GM19467 (cell line): ENCODE data around the gene DAZL.
A peak's percentile ranks its signal among the peaks of the same experiment; 100 is the strongest.

Experiments
- ATAC-seq: cut with Tn5 transposase; IDR thresholded peaks from one replicate; pipeline ENCODE4 v1.9.1; 2021; ENCODE audit warnings: mild to moderate bottlenecking, moderate library complexity; ENCODE audit not compliant: unreplicated experiment

The DAZL gene

DNA sequence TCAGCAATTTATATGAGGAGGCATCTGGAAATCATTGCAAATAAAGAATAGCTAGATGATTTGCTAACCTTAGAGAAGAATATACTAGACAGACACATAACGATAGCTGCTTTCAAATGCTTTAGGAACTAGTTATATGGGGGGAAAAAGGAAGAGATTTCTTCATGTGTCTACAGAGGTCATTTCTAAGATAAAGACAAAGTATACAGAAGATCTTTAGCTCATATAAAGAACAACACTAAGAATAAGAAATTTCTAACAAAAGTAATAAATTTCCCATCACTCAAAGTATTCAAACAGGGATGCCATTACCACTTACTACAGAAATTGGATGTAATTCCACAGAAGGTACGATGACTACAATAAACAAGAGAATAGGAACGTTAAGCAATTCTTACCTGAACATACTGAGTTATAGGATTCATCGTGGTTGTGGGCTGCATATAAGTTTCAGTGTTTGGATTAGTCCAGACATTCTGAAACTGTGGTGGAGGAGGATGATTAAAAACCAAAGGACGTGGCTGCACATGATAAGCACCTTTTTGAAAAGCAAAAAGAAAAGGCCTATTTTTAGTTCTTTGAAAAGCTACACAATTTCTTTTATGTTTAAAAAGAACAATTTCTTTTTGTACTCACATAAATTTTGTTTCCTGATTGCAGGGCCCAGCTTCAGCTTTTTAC is 8.7 kb downstream of the DAZL start:
- ATAC-seq, result no peak

DNA sequence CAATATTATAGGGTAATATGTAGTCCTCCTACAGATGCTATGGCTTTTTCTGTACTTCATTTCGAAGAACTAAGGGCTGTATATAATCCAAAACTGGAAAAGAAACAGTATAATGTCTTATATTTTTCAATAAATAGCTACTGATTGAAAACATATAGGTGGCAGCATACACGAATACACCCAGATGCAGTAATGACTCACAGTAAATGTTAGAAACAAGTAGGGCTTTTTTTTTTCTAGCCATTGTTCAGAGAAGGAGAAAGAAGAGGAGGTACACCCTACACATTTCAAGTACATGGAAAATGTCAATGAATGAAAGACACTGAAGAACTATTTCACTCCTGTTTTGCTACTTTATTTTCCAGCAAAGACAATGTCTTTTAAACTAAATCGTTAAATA is 9.4 kb downstream of the DAZL start:
- ATAC-seq, result no peak

DNA sequence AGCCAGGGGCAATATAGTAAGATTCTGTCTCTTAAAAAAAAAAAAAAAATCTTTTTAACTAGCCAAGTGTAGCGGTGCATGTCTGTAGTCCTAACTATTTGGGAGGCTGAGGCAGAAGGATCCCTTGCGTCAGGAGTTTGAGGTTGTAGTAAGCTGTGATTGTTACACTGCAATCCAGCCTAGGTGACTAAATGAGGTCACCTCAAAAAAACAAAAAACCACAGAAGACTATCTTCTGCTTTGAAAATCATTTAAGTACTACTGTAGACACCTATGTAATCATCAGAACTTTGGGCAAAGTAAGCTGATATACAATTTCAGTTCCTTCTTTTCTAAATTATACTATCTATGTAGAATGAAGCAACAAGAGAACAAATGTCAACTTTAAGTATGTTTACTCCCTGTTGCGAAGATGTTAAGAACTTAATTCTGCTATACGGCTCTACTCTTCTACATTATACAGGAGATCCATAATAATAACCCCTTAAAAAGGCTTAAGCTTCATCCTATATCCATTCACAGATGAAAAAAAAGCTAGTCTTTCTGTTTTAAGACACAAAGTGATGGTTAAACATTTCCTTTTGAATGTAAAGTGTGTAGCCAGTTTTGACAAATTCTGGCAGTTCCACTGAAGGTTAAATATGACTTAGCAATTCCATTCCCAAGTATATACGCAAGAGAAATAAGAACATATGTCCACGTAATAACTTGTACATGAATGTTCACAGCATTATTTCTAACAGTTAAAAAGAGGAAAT is 15.2 kb downstream of the DAZL start:
- peak; percentile 96 for ATAC-seq

DNA sequence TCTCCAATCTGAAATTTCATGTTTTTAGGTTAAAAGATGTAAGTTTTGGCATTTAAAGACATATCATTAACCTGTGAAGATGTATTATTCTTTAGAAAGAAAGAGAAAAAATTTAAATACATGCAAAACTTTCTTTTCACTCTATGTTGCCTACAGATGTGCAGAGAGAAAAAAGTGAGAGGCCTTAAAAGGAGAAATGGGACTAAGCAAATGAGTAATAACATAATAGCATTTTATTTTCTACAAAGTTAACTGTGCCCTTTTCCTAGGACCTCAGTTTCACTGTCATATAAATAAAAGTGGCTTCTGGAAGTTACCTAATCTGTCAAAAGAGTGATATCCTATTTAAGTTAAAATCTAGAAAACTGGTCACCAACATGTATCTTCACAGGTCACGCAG is 16.1 kb downstream of the DAZL start:
- ATAC-seq, result no peak

GRCh38 chr3:16587681-16588060 is 17.6 kb downstream of the DAZL start:
- no peak for ATAC-seq

DNA sequence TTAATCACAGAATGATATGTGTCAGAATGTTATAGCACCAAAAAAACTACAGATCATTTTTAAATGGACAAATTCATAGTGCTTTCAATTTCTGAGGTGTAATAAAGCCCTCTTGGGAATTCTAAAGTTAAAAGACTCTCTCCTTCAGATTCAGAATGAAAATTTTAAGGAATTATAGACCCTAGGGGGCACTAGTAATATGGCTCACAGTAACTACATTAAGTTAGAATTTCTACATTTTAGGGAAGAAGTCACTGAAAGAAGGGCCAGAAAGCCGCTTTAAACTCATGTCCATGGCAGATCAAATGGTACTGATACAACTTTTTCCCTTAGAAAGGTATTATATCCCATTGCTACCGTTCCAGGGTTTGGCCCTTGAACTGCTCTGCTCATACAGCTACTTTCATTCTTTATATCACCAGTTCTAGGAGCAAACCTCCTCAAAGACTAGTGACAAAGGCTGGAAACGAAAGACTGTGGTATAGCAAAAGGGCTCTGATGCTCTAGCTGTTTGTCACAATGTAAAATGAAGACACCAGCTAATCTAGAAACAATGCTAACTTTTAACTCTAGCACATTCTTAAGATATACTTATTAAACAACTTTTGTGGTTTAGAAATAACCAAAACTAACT is 18.1 kb downstream of the DAZL start:
- no peak for ATAC-seq

DNA sequence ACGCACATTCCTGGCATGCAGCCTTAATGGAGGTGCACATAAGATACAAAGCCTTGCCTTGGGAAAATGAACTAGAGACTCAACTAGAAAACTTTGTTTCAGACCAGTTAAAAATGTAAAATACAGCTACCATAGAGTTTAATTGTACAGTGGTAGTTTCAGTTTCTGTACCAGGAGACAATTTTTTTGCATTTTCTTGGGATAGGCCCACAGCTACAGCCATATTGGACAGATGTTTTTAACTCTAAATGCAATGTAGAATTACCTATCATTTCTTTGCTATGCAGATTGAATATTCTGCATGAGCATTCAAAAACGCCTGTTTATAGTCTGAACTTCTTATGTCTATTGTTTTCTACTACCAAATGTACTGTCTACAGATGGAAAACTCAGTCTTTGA is 20.3 kb downstream of the DAZL start:
- no peak for ATAC-seq

DNA sequence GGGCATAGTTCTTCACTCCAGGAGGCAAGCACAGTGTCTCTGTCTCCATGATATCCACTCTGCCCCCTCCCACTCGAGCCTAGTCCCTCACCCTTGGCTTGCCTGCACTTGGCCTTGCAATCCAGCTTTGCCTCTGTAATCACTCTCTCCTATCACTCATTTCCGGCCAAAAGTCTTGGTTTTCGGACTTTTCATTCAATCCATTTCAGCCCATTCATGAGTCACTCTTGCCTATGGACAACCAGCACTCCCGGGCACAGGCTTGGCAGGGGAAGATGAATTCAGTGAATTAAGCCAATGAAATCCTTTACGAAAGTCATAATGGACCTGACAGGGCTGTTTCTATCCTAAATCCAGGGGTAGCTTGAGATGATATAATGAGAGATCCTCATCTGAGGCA is 21.7 kb downstream of the DAZL start:
- no peak for ATAC-seq

DNA sequence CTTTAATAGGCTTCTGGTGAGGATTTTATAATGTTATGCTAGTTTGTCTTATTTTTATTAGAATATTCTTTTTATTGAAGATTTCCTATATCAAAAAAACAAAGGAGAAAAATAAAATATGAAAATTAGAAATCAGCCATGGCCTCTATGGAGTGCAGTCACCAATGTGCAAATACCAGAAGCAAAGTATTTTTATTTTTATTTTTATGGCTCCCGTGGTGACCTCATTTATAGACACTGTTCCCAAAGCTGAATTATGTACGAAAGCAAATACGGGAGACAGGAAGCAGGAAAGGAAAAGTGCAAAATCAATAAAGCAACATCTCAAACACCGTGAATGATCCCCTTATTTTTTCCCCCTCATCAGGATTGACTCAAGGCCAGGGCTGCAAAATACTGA is 35.1 kb downstream of the DAZL start:
- no peak for ATAC-seq

DNA sequence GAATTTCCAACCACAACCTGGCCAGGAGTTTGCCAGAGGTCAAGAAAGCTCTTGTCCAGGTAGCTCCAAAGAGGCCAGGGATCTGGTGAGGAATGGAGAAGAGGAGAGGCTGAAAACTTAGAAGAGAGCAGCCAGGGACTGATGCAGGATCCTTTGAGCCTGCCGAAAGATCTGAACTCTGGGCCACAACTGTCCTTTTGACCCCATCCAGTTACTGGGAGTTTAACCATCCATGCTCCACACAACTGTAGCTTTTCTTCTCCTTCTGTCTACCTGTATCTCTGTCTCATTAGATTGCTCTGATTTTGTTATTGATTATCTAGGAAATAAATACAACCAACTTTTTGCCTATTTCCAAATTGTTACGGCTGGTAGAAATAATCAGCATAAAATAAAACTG is 36.7 kb downstream of the DAZL start:
- ATAC-seq, result no peak

DNA sequence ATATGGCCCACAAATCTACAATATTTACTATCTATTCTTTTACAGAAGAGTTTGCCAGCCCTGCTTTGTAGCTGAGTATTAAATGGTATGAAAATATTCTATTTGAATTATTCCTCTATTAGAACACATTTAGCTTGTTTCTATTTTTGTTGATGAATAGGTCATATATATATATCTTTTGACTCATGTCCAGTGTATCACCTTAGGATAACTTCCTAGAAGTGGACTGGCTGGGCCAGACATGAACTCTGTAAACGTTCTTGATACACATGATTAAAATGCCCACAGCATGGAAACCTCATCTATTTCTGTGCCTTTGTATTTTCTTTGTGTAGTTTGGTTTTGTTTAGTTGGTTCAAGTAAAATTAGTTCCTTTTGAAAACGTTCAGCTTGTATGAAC is 37.1 kb downstream of the DAZL start:
- ATAC-seq, result no peak

DNA sequence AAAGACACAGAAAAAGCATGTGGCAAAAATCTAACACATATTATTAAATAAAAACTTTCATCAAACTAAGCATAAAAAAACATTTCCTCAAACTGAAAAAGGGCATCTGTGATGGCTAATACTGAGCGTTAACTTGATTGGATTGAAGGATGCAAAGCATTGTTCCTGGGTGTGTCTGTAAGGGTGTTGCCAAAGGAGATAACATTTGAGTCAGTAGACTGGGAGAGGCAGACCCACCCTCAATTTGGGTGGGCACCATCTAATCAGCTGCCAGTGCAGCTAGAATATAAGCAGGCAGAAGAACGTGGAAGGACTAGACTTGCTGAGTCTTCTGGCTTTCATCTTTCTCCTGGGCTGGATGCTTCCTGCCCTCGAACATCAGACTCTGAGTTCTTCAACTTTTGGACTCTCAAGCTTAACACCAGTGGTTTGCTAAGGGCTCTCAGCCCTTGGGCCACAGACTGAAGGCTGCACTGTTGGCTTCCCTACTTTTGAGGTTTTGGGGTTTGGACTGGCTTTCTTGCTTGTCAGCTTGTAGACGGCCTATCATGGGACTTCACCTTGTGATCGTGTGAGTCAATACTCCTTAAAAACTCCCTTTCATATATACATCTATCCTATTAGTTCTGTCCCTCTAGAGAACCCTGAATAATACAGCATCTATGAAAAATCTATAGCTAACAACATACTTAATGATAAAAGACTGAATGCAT is 45.4 kb downstream of the DAZL start:
- ATAC-seq, result no peak

- no peak for ATAC-seq
Measured at GRCh38 chr3:16554126-16554525, 51.1 kb downstream of the DAZL start.

DNA sequence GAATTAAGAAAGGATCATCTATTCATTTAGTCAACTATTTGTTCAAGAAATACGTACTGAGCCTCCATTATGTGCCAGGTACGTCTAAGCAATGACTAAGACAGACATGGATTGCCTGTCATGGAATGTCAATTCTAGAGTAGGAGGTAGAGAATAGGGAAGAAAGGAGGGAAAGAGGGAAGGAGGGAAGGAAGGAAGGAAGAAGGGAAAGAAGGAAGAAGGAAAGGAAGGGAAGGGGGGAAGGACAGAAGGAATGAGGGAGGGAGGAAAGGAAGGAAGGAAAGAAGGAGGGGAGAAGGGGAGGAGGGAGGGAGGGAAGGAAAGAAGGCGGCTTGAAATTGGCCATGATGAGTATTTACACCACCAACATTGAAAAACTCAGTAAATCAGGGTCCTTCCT is 52.5 kb downstream of the DAZL start:
- no peak for ATAC-seq

DNA sequence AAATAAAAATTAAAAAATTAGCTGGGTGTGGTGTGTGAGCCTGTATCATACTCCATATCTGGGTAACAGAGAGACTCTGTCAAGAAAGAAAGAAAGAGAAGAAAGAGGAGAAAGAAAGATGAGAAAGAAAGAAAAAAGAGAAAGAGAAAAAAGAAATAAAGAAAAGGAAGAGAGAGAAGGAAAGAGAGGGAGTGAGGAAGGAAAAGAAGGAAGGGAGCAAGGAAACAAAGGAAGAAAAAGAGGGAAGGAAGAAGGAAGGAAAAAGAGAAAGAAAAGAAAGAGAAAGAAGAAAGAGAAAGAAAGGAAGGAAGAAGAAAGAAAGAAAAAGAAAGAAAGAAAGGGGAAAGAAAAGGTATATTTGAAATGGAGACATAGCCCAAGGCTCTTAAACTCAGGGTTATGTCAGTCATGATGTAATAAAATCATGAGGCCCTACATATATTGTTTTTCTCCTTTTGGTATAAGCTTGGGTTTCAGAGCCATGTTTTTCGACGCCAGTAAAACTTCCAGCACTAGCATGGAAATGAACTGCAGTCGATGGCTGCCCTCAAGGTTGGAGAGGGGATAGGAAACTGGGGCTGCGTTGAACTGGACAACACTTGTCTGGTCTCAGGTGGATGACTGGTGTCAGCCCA is 53.8 kb downstream of the DAZL start:
- no peak for ATAC-seq

DNA sequence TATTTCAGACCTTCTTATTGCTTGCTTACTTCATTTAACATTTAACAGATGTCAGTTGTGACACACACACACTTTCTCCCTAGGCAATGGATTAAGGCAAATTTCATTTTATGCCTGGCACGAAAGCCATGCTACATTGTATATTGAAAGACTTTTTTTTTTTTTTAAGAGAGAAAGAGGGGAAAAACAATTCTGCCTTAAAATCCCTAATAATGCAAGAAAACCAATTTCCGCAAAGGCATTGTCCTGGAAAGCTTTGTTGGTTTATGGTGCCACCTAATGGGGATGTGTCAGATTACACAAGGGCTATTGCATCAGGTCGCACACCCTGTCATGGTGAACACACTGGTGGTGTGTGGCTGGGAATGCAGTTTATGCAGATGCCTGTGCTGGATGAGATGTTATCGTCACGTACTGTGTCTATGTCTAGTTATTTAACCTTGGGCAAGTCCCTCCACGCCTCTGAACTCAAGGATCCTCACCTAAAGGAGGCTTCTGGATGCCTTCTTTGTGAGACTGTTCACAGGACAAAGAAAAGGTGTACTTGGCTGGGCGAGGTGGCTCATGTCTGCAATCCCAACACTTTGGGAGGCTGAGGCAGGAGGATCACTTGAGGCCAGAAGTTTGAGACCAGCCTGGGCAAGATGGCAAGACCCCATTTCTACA is 54.4 kb downstream of the DAZL start:
- peak; percentile 82 for ATAC-seq

DNA sequence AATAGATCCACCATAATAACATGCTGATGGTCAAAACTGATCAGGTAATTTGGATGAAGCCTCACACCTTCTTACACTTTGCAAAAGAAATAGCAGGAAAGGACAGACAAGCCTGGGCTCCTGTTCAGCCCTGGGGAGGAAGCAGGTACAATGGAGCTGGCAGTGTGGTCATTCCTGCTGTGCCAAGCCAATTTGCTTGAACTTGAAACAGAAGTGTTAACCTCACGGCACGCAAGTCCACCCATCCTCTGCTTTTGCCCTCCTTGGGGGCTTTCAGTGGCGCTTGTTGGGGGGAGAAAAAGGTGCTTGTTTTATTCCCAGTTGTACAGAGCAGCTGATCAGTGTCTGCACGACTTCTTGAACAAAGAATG is 54.9 kb downstream of the DAZL start:
- peak; percentile 33 for ATAC-seq

DNA sequence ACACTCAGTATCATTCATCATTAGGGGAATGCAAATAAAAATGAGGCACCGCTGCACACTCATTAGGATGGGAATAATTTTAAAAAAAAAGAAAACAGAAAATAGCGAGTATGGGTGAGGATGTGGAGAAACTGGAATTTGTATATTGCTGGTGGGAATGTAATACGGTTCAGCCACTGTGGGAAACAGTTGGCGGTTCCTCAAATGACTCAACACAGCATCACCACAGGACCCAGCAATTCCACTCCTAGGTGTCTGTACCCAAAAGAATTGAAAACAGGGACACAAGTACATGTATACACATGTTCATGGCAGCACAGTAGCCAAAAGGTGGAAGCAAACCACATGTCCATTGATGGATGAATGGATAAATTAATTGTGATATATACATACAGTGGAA is 56.5 kb downstream of the DAZL start:
- no peak for ATAC-seq

- no peak for ATAC-seq
Measured at GRCh38 chr3:16547561-16548357, 57.5 kb downstream of the DAZL start.
